ENCODE results near the gene ARHGEF10L.
"Not testable (repeated sequence)": the region's sequence is repeated elsewhere in the genome, so short reads cannot be mapped to it uniquely, and the experiment has no call there.

DNA sequence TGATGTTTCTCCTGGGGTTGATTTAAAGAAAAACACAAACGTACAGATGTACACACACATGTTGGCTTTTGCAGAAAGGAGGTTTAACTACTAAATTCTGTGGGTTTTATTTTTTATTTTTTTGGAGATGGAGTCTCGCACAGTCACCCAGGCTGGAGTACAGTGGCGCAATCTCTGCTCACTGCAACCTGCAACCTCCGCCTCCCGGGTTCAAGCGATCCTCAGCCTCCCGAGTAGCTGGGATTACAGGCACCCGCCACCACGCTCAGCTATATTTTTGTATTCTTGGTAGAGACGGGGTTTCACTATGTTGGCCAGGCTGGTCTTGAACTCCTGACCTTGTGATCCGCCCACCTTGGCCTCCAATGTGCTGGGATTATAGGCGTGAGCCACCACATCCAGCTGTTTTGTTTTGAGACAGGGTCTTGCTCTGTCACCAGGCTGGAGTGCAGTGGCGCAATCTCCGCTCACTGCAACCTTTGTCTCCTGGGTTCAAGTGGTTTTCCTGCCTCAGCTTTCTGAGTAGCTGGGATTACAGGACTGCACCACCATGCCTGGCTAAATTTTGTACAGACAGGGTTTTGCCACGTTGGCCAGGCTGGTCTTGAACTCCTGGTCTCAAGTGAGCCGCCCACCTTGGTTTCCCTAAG, 49.6 kb upstream of the ARHGEF10L start:
- TF ChIP-seq, protein P1, sequence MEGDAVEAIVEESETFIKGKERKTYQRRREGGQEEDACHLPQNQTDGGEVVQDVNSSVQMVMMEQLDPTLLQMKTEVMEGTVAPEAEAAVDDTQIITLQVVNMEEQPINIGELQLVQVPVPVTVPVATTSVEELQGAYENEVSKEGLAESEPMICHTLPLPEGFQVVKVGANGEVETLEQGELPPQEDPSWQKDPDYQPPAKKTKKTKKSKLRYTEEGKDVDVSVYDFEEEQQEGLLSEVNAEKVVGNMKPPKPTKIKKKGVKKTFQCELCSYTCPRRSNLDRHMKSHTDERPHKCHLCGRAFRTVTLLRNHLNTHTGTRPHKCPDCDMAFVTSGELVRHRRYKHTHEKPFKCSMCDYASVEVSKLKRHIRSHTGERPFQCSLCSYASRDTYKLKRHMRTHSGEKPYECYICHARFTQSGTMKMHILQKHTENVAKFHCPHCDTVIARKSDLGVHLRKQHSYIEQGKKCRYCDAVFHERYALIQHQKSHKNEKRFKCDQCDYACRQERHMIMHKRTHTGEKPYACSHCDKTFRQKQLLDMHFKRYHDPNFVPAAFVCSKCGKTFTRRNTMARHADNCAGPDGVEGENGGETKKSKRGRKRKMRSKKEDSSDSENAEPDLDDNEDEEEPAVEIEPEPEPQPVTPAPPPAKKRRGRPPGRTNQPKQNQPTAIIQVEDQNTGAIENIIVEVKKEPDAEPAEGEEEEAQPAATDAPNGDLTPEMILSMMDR (IDR thresholded peaks at IDR 0.05; ENCODE audit: insufficient read depth, low read length), result not testable (repeated sequence)
- not testable (repeated sequence) for TF ChIP-seq GABPA, POLR2AphosphoS5 (IDR thresholded peaks at IDR 0.05; ENCODE audit: low read depth)
- TF ChIP-seq, protein P2, sequence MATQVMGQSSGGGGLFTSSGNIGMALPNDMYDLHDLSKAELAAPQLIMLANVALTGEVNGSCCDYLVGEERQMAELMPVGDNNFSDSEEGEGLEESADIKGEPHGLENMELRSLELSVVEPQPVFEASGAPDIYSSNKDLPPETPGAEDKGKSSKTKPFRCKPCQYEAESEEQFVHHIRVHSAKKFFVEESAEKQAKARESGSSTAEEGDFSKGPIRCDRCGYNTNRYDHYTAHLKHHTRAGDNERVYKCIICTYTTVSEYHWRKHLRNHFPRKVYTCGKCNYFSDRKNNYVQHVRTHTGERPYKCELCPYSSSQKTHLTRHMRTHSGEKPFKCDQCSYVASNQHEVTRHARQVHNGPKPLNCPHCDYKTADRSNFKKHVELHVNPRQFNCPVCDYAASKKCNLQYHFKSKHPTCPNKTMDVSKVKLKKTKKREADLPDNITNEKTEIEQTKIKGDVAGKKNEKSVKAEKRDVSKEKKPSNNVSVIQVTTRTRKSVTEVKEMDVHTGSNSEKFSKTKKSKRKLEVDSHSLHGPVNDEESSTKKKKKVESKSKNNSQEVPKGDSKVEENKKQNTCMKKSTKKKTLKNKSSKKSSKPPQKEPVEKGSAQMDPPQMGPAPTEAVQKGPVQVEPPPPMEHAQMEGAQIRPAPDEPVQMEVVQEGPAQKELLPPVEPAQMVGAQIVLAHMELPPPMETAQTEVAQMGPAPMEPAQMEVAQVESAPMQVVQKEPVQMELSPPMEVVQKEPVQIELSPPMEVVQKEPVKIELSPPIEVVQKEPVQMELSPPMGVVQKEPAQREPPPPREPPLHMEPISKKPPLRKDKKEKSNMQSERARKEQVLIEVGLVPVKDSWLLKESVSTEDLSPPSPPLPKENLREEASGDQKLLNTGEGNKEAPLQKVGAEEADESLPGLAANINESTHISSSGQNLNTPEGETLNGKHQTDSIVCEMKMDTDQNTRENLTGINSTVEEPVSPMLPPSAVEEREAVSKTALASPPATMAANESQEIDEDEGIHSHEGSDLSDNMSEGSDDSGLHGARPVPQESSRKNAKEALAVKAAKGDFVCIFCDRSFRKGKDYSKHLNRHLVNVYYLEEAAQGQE (IDR thresholded peaks at IDR 0.05; ENCODE audit: insufficient replicate concordance, low read depth), result not testable (repeated sequence)
